ENCODE measurements around the gene CCNO. TPM values are rescaled to one million over a fixed set of nuclear protein-coding genes. Genes with fewer than 3 reads are reported as not detected.

Gene CCNO
- polyA plus RNA-seq, 1 experiment, result not detected

GRCh38 chr5:55218967-55219366, 14.4 kb downstream of the CCNO start:
- H3K4me3 ChIP-seq (ENCODE audit: low read depth, low read length), result no peak overlapping the region
- H3K9me3 ChIP-seq (ENCODE audit: control insufficient read depth, insufficient read depth, low read length), result peaks cover 10% of the 10 kb centered on the region; the same call in 1 of the 2 replicates
- H3K27ac ChIP-seq (ENCODE audit: low read depth, low read length), result no peak overlapping the region
- H3K27me3 ChIP-seq (ENCODE audit: control insufficient read depth, insufficient read depth, low read length), result peaks cover 65% of the 10 kb centered on the region
- CTCF ChIA-PET, result no interaction called here
- POLR2A ChIA-PET, result no interaction called here
- no peak for DNase-seq (ENCODE audit: low read depth, low spot score)
- TF ChIP-seq, protein P1, sequence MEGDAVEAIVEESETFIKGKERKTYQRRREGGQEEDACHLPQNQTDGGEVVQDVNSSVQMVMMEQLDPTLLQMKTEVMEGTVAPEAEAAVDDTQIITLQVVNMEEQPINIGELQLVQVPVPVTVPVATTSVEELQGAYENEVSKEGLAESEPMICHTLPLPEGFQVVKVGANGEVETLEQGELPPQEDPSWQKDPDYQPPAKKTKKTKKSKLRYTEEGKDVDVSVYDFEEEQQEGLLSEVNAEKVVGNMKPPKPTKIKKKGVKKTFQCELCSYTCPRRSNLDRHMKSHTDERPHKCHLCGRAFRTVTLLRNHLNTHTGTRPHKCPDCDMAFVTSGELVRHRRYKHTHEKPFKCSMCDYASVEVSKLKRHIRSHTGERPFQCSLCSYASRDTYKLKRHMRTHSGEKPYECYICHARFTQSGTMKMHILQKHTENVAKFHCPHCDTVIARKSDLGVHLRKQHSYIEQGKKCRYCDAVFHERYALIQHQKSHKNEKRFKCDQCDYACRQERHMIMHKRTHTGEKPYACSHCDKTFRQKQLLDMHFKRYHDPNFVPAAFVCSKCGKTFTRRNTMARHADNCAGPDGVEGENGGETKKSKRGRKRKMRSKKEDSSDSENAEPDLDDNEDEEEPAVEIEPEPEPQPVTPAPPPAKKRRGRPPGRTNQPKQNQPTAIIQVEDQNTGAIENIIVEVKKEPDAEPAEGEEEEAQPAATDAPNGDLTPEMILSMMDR (IDR thresholded peaks at IDR 0.05; ENCODE audit: low read depth, low read length), result no peak

DNA sequence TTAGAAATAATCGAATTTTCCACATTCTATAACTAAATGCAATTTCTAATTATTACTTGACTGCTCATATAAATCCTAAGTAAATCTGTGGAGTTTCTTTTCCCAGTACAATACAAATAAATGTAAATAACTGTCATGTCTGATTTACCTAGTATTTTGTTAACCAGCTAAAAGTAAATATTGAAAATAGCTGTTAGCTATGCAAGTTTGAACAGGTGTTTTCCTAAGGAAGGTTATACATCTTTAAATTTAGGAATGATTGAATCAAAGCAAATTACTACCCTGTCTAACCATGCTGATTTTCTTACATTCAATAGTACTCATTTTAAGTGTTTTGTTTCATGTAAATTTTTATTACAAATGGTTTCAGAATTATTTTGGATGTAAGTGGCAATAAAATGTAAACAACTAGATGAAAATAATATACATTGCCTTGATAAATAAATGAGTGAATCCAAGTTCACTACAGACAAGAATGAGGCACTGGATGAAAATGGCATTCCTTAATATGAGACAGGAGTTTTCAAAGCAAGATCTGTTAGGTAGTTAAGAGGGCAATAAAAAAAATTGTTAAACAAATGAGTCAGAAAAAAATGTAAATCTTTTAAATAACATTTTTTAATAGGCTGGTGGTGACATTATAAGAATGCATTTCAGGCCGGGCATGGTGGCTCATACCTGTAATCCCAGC, 22.1 kb downstream of the CCNO start:
- POLR2A ChIA-PET, result no interaction called here
- TF ChIP-seq, protein P1 (IDR thresholded peaks at IDR 0.05; ENCODE audit: low read depth, low read length), result no peak

DNA sequence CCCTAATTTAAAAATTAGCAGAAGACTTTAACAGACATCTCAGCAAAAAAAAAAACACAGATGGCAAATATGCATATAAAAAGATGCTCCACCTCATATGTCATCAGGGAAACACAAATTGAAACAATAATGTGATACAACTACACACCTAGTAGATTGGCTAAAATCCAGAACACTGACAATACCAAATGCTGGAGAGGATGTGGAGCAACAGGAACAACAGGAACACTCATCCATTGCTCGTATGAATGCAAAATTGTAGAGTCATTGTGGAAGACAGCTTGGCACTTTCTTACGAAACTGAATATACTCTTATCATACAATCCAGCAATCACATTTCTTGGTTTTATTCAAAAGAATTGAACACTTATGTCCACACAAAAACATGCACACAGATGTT, 28.4 kb downstream of the CCNO start:
- Histone ChIP-seq H3K27ac (ENCODE audit: low read depth, low read length) (no peak overlapping the region), H3K9me3 (ENCODE audit: control insufficient read depth, insufficient read depth, low read length) (no peaks in the 10 kb centered on the region), H3K4me3 (ENCODE audit: low read depth, low read length) (no peak overlapping the region), H3K27me3 (ENCODE audit: control insufficient read depth, insufficient read depth, low read length) (peaks cover 23% of the 10 kb centered on the region)
- CTCF ChIA-PET, result no interaction called here
- TF ChIP-seq, protein P1 (IDR thresholded peaks at IDR 0.05; ENCODE audit: low read depth, low read length), result no peak
- POLR2A ChIA-PET, result no interaction called here
- no peak for DNase-seq (ENCODE audit: low read depth, low spot score)

More for the DNA sequence above, 22.1 kb downstream of the CCNO start:
- Histone ChIP-seq H3K27me3 (ENCODE audit: control insufficient read depth, insufficient read depth, low read length) (peaks cover 31% of the 10 kb centered on the region), H3K4me3 (ENCODE audit: low read depth, low read length) (no peak overlapping the region), H3K9me3 (ENCODE audit: control insufficient read depth, insufficient read depth, low read length) (no peaks in the 10 kb centered on the region), H3K27ac (ENCODE audit: low read depth, low read length) (no peak overlapping the region)
- DNase-seq (ENCODE audit: low read depth, low spot score), result no peak
- CTCF ChIA-PET, result no interaction called here

- ChIA-PET CTCF (interaction anchor here (0.6 kb wide), 1 partner anchor 16 kb away, joined by 3 read pairs; no protein-coding TSS in a partner anchor), POLR2A (no interaction called here)
- Histone ChIP-seq H3K27me3 (ENCODE audit: control insufficient read depth, insufficient read depth, low read length) (peaks cover 35% of the 10 kb centered on the region), H3K9me3 (ENCODE audit: control insufficient read depth, insufficient read depth, low read length) (no peaks in the 10 kb centered on the region), H3K4me3 (ENCODE audit: low read depth, low read length) (no peak overlapping the region), H3K27ac (ENCODE audit: low read depth, low read length) (no peak overlapping the region)
- TF ChIP-seq, protein P1 (IDR thresholded peaks at IDR 0.05; ENCODE audit: low read depth, low read length), result no peak
- DNase-seq (ENCODE audit: low read depth, low spot score), result no peak
Observed at GRCh38 chr5:55191165-55191564, 42.2 kb downstream of the CCNO start.

- H3K27me3 ChIP-seq (ENCODE audit: control insufficient read depth, insufficient read depth, low read length), result peaks cover 32% of the 10 kb centered on the region
- POLR2A ChIA-PET, result no interaction called here
Observed at GRCh38 chr5:55188656-55189540, 44.5 kb downstream of the CCNO start.

More at GRCh38 chr5:55188656-55189540, 44.5 kb downstream of the CCNO start:
- TF ChIP-seq, protein P1 (IDR thresholded peaks at IDR 0.05; ENCODE audit: low read depth, low read length), result no peak
- H3K4me3 ChIP-seq (ENCODE audit: low read depth, low read length), result no peak overlapping the region
- CTCF ChIA-PET, result interaction anchor here (1.0 kb wide), 1 partner anchor 18 kb away, joined by 3 read pairs; no protein-coding TSS in a partner anchor
- DNase-seq (ENCODE audit: low read depth, low spot score), result no peak
- H3K27ac ChIP-seq (ENCODE audit: low read depth, low read length), result no peak overlapping the region
- no peaks in the 10 kb centered on the region; the same call in 1 of the 2 replicates for H3K9me3 ChIP-seq (ENCODE audit: control insufficient read depth, insufficient read depth, low read length)
